Measurements from ENCODE around the gene CDH2.

CDH2 gene

GRCh38 chr18:28043631-28044030 lies 133.3 kb downstream of the CDH2 start:
- DNase-seq (ENCODE audit: low spot score) = no peak

- no peak for DNase-seq (ENCODE audit: low spot score)
Measured at GRCh38 chr18:28041366-28041765, 135.6 kb downstream of the CDH2 start.

- DNase-seq (ENCODE audit: low spot score) = no peak
Measured at GRCh38 chr18:28040716-28041115, 136.2 kb downstream of the CDH2 start.

- DNase-seq (ENCODE audit: low spot score) = no peak
Measured at GRCh38 chr18:28040211-28040610, 136.7 kb downstream of the CDH2 start.

GRCh38 chr18:28039691-28040090 lies 137.2 kb downstream of the CDH2 start:
- DNase-seq (ENCODE audit: low spot score) = no peak

- DNase-seq (ENCODE audit: low spot score) = no peak
Measured at GRCh38 chr18:28039078-28039477, 137.9 kb downstream of the CDH2 start.

- no peak for DNase-seq (ENCODE audit: low spot score)
Measured at GRCh38 chr18:28036488-28036887, 140.4 kb downstream of the CDH2 start.

- no peak for DNase-seq (ENCODE audit: low spot score)
Measured at GRCh38 chr18:28034567-28034966, 142.4 kb downstream of the CDH2 start.

GRCh38 chr18:28032177-28032576 lies 144.8 kb downstream of the CDH2 start:
- no peak for DNase-seq (ENCODE audit: low spot score)

GRCh38 chr18:28030458-28030857 lies 146.5 kb downstream of the CDH2 start:
- DNase-seq (ENCODE audit: low spot score) = no peak

GRCh38 chr18:28027755-28028154 lies 149.2 kb downstream of the CDH2 start:
- no peak for DNase-seq (ENCODE audit: low spot score)

GRCh38 chr18:28019425-28020108 lies 157.4 kb downstream of the CDH2 start:
- no peak for DNase-seq (ENCODE audit: low spot score)

GRCh38 chr18:28018351-28018750 lies 158.6 kb downstream of the CDH2 start:
- no peak for DNase-seq (ENCODE audit: low spot score)

- no peak for DNase-seq (ENCODE audit: low spot score)
Measured at GRCh38 chr18:28015671-28016070, 161.3 kb downstream of the CDH2 start.

- DNase-seq (ENCODE audit: low spot score) = no peak
Measured at GRCh38 chr18:28013066-28013465, 163.9 kb downstream of the CDH2 start.

GRCh38 chr18:28012336-28012735 lies 164.6 kb downstream of the CDH2 start:
- DNase-seq (ENCODE audit: low spot score) = no peak

GRCh38 chr18:28009589-28009988 lies 167.3 kb downstream of the CDH2 start:
- DNase-seq (ENCODE audit: low spot score) = no peak

GRCh38 chr18:28007841-28008240 lies 169.1 kb downstream of the CDH2 start:
- DNase-seq (ENCODE audit: low spot score) = no peak

GRCh38 chr18:28005164-28005563 lies 171.8 kb downstream of the CDH2 start:
- DNase-seq (ENCODE audit: low spot score) = no peak

- DNase-seq (ENCODE audit: low spot score) = no peak
Measured at GRCh38 chr18:28004606-28005005, 172.3 kb downstream of the CDH2 start.

GRCh38 chr18:28003451-28003850 lies 173.5 kb downstream of the CDH2 start:
- DNase-seq (ENCODE audit: low spot score) = no peak

GRCh38 chr18:28002841-28003240 lies 174.1 kb downstream of the CDH2 start:
- no peak for DNase-seq (ENCODE audit: low spot score)

- DNase-seq (ENCODE audit: low spot score) = no peak
Measured at GRCh38 chr18:27996801-27997272, 180.1 kb downstream of the CDH2 start.

- DNase-seq (ENCODE audit: low spot score) = no peak
Measured at GRCh38 chr18:27995770-27996502, 181.0 kb downstream of the CDH2 start.
